HG02642 (cell line): Measurements from ENCODE around the gene MEA1.
"Not testable (repeated sequence)": the region's sequence is repeated elsewhere in the genome, so short reads cannot be mapped to it uniquely, and the experiment has no call there.

Experiments used
- ATAC-seq: cut with Tn5 transposase; IDR thresholded peaks from one replicate; pipeline ENCODE4 v1.9.1; 2021; ENCODE audit warnings: mild to moderate bottlenecking; ENCODE audit not compliant: unreplicated experiment, poor library complexity

Gene MEA1

GRCh38 chr6:43013097-43013842 lies 476 bp downstream of the MEA1 start:
- no peak for ATAC-seq

GRCh38 chr6:43012364-43012763 lies 1.4 kb downstream of the MEA1 start:
- ATAC-seq: no peak

GRCh38 chr6:43011207-43011606 lies 2.5 kb downstream of the MEA1 start:
- no peak for ATAC-seq

- no peak for ATAC-seq
Observed at GRCh38 chr6:43009124-43009523, 4.6 kb downstream of the MEA1 start.

- ATAC-seq: no peak
Observed at GRCh38 chr6:43007126-43007525, 6.6 kb downstream of the MEA1 start.

- no peak for ATAC-seq
Observed at GRCh38 chr6:43006251-43006650, 7.5 kb downstream of the MEA1 start.

GRCh38 chr6:43005844-43006243 lies 7.9 kb downstream of the MEA1 start:
- ATAC-seq: no peak

GRCh38 chr6:43001843-43002242 lies 11.9 kb downstream of the MEA1 start:
- no peak for ATAC-seq

GRCh38 chr6:42998205-42998604 lies 15.5 kb downstream of the MEA1 start:
- ATAC-seq: not testable (repeated sequence)

GRCh38 chr6:42996513-42996912 lies 17.2 kb downstream of the MEA1 start:
- no peak for ATAC-seq

GRCh38 chr6:42993445-42993844 lies 20.3 kb downstream of the MEA1 start:
- no peak for ATAC-seq

- ATAC-seq: no peak
Observed at GRCh38 chr6:42989923-42990322, 23.8 kb downstream of the MEA1 start.

GRCh38 chr6:42988486-42989020 lies 25.2 kb downstream of the MEA1 start:
- no peak for ATAC-seq

GRCh38 chr6:42987533-42988451 lies 26.0 kb downstream of the MEA1 start:
- ATAC-seq: no peak

GRCh38 chr6:42984924-42985475 lies 28.7 kb downstream of the MEA1 start:
- no peak for ATAC-seq

- peak; percentile 94 for ATAC-seq
Observed at GRCh38 chr6:42984001-42984923, 29.5 kb downstream of the MEA1 start, which contains the start of gene PPP2R5D. Gene PPP2R5D (plus strand): TSS chr6:42984570. CDS start chr6:42984678, 108 bp downstream.

GRCh38 chr6:42981836-42982235 lies 31.9 kb downstream of the MEA1 start:
- no peak for ATAC-seq

- peak; percentile 6 for ATAC-seq
Observed at GRCh38 chr6:42979523-42980177, 34.1 kb downstream of the MEA1 start.

- ATAC-seq: peak; percentile 91
Observed at GRCh38 chr6:42978839-42979522, 34.8 kb downstream of the MEA1 start, which contains the start of gene PEX6. Gene PEX6 (minus strand): TSS chr6:42979181. CDS start chr6:42979150, 31 bp downstream.
